Measurements from ENCODE around the gene OSBPL5. TPM values are rescaled to one million over a fixed set of nuclear protein-coding genes. Genes with fewer than 3 reads are reported as not detected.
A peak's percentile ranks its signal among the peaks of the same experiment; 100 is the strongest.

The OSBPL5 gene
- total RNA-seq, 2 experiments from 2014 or later: 10.1 to 11.0 TPM

GRCh38 chr11:3164138-3164551 is 965 bp downstream of the OSBPL5 start:
- peak overlapping the region; percentile 26 for H3K27ac Mint-ChIP-seq

GRCh38 chr11:3163241-3163981 is 1.7 kb downstream of the OSBPL5 start:
- DNase-seq (no peak), ATAC-seq (no peak)
- Mint-ChIP-seq H3K4me3 (peak overlapping the region; percentile 67), H3K27ac (no peak overlapping the region), H3K4me1 (ENCODE audit: low read depth) (peaks cover 13% of the 10 kb centered on the region), H3K27me3 (ENCODE audit: low read depth) (peaks cover 33% of the 10 kb centered on the region), H3K9me3 (ENCODE audit: insufficient read depth) (no peaks in the 10 kb centered on the region), H3K36me3 (ENCODE audit: low read depth) (no peaks in the 10 kb centered on the region)
- CTCF ChIA-PET: no interaction called here
- POLR2A ChIA-PET: interaction anchor here (0.6 kb wide), 1 partner anchor 142 kb away, joined by 3 read pairs; no protein-coding TSS in a partner anchor

More at GRCh38 chr11:3164138-3164551, 965 bp downstream of the OSBPL5 start:
- H3K27me3 Mint-ChIP-seq (ENCODE audit: low read depth): peaks cover 36% of the 10 kb centered on the region
- no peaks in the 10 kb centered on the region for H3K9me3 Mint-ChIP-seq (ENCODE audit: insufficient read depth)
- peak overlapping the region; percentile 67 for H3K4me3 Mint-ChIP-seq
- no peak for ATAC-seq
- ChIA-PET CTCF (no interaction called here), POLR2A (no interaction called here)
- no peaks in the 10 kb centered on the region for H3K36me3 Mint-ChIP-seq (ENCODE audit: low read depth)
- DNase-seq: no peak
- H3K4me1 Mint-ChIP-seq (ENCODE audit: low read depth): peaks cover 15% of the 10 kb centered on the region

GRCh38 chr11:3162410-3163240 is 2.5 kb downstream of the OSBPL5 start:
- DNase-seq (no peak), ATAC-seq (no peak)
- Mint-ChIP-seq H3K36me3 (ENCODE audit: low read depth) (no peaks in the 10 kb centered on the region), H3K27ac (no peak overlapping the region), H3K4me3 (no peak overlapping the region), H3K4me1 (ENCODE audit: low read depth) (peaks cover 16% of the 10 kb centered on the region), H3K9me3 (ENCODE audit: insufficient read depth) (no peaks in the 10 kb centered on the region), H3K27me3 (ENCODE audit: low read depth) (peaks cover 28% of the 10 kb centered on the region)
- CTCF ChIA-PET: no interaction called here
- POLR2A ChIA-PET: interaction anchor here (0.6 kb wide), 1 partner anchor 142 kb away, joined by 3 read pairs; no protein-coding TSS in a partner anchor

- Mint-ChIP-seq H3K4me1 (ENCODE audit: low read depth) (peaks cover 23% of the 10 kb centered on the region), H3K27me3 (ENCODE audit: low read depth) (peaks cover 27% of the 10 kb centered on the region), H3K36me3 (ENCODE audit: low read depth) (no peaks in the 10 kb centered on the region), H3K4me3 (no peak overlapping the region), H3K27ac (no peak overlapping the region), H3K9me3 (ENCODE audit: insufficient read depth) (no peaks in the 10 kb centered on the region)
- POLR2A ChIA-PET: no interaction called here
- no peak for DNase-seq
- CTCF ChIA-PET: no interaction called here
- ATAC-seq: no peak
Observed at GRCh38 chr11:3161720-3162409, 3.2 kb downstream of the OSBPL5 start.

- ATAC-seq (no peak), DNase-seq (no peak)
- Mint-ChIP-seq H3K4me3 (no peak overlapping the region), H3K27me3 (ENCODE audit: low read depth) (peaks cover 25% of the 10 kb centered on the region), H3K9me3 (ENCODE audit: insufficient read depth) (no peaks in the 10 kb centered on the region), H3K36me3 (ENCODE audit: low read depth) (no peaks in the 10 kb centered on the region), H3K27ac (no peak overlapping the region), H3K4me1 (ENCODE audit: low read depth) (peaks cover 24% of the 10 kb centered on the region)
- ChIA-PET POLR2A (no interaction called here), CTCF (no interaction called here)
Observed at GRCh38 chr11:3161309-3161708, 3.8 kb downstream of the OSBPL5 start.

- Mint-ChIP-seq H3K27me3 (ENCODE audit: low read depth) (peaks cover 21% of the 10 kb centered on the region), H3K36me3 (ENCODE audit: low read depth) (no peaks in the 10 kb centered on the region), H3K27ac (no peak overlapping the region), H3K4me1 (ENCODE audit: low read depth) (peaks cover 20% of the 10 kb centered on the region), H3K9me3 (ENCODE audit: insufficient read depth) (no peaks in the 10 kb centered on the region), H3K4me3 (no peak overlapping the region)
- CTCF ChIA-PET: no interaction called here
- DNase-seq (no peak), ATAC-seq (no peak)
- POLR2A ChIA-PET: no interaction called here
Observed at GRCh38 chr11:3160252-3161031, 4.7 kb downstream of the OSBPL5 start.

GRCh38 chr11:3159296-3160190 is 5.6 kb downstream of the OSBPL5 start:
- H3K27me3 Mint-ChIP-seq (ENCODE audit: low read depth): peaks cover 21% of the 10 kb centered on the region
- DNase-seq: no peak

GRCh38 chr11:3158821-3159220 is 6.3 kb downstream of the OSBPL5 start:
- ChIA-PET POLR2A (no interaction called here), CTCF (no interaction called here)
- Mint-ChIP-seq H3K4me3 (no peak overlapping the region), H3K27me3 (ENCODE audit: low read depth) (peaks cover 18% of the 10 kb centered on the region), H3K36me3 (ENCODE audit: low read depth) (no peaks in the 10 kb centered on the region), H3K4me1 (ENCODE audit: low read depth) (peaks cover 18% of the 10 kb centered on the region), H3K27ac (no peak overlapping the region), H3K9me3 (ENCODE audit: insufficient read depth) (no peaks in the 10 kb centered on the region)
- DNase-seq (no peak), ATAC-seq (no peak)

More at GRCh38 chr11:3159296-3160190, 5.6 kb downstream of the OSBPL5 start:
- no peak for ATAC-seq
- H3K4me3 Mint-ChIP-seq: no peak overlapping the region
- peaks cover 20% of the 10 kb centered on the region for H3K4me1 Mint-ChIP-seq (ENCODE audit: low read depth)
- CTCF ChIA-PET: no interaction called here
- H3K36me3 Mint-ChIP-seq (ENCODE audit: low read depth): no peaks in the 10 kb centered on the region
- POLR2A ChIA-PET: no interaction called here
- H3K27ac Mint-ChIP-seq: no peak overlapping the region
- no peaks in the 10 kb centered on the region for H3K9me3 Mint-ChIP-seq (ENCODE audit: insufficient read depth)

- ATAC-seq: no peak
- Mint-ChIP-seq H3K9me3 (ENCODE audit: insufficient read depth) (no peaks in the 10 kb centered on the region), H3K27me3 (ENCODE audit: low read depth) (peaks cover 15% of the 10 kb centered on the region), H3K4me1 (ENCODE audit: low read depth) (peaks cover 14% of the 10 kb centered on the region), H3K36me3 (ENCODE audit: low read depth) (no peaks in the 10 kb centered on the region), H3K27ac (no peak overlapping the region), H3K4me3 (no peak overlapping the region)
- ChIA-PET CTCF (interaction anchor here (1.6 kb wide), 1 partner anchor 23 kb away, joined by 3 read pairs; no protein-coding TSS in a partner anchor), POLR2A (no interaction called here)
- no peak for DNase-seq
Observed at GRCh38 chr11:3158131-3158591, 6.9 kb downstream of the OSBPL5 start.

GRCh38 chr11:3157381-3158130 is 7.6 kb downstream of the OSBPL5 start:
- H3K27me3 Mint-ChIP-seq (ENCODE audit: low read depth): peaks cover 15% of the 10 kb centered on the region
- POLR2A ChIA-PET: no interaction called here
- no peak overlapping the region for H3K27ac Mint-ChIP-seq
- H3K36me3 Mint-ChIP-seq (ENCODE audit: low read depth): no peaks in the 10 kb centered on the region
- peaks cover 13% of the 10 kb centered on the region for H3K4me1 Mint-ChIP-seq (ENCODE audit: low read depth)
- H3K9me3 Mint-ChIP-seq (ENCODE audit: insufficient read depth): no peaks in the 10 kb centered on the region
- H3K4me3 Mint-ChIP-seq: no peak overlapping the region
- ATAC-seq (peak; percentile 45), DNase-seq (peak; percentile 41)
- CTCF ChIA-PET: interaction anchor here (1.6 kb wide), 1 partner anchor 22 kb away, joined by 3 read pairs; no protein-coding TSS in a partner anchor
